ENCODE results near the gene LYL1.
A peak's percentile ranks its signal among the peaks of the same experiment; 100 is the strongest.

Gene LYL1

DNA sequence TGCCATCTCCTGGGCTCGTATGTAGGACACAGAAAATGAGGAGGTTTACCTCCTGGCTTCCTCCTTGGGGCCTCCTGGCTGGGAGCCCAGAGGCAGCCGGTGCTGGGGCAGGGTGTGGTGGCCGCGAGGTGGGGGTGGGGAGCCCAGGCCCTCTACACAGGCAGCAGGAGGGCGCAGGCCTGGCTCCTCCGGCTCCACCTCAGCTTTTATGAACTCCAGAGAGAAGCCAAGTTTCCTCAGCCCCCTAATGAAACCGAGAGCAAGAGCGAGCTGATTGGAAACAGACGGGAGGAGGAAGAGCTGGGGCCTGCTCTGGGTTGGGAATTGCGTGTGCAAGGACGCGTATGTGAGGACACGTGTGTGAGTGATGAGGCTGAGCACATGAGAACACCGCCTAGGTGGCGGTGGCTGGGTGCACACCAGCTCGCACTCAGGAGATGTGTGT is 23.1 kb downstream of the LYL1 start:
- no peak for DNase-seq
- H3K4me1 ChIP-seq: peaks cover 7 to 81% (median 60%) of the 10 kb centered on the region in 4 donors

GRCh38 chr19:13078897-13079541 is 23.6 kb downstream of the LYL1 start:
- Histone ChIP-seq H3K9me3 (no peaks in the 10 kb centered on the region), H3K27ac (peak overlapping the region; percentile 79 to 83), H3K36me3 (peaks cover 15 to 87% (median 15%) of the 10 kb centered on the region in 3 donors), H3K27me3 (no peaks in the 10 kb centered on the region), H3K4me3 (no peak overlapping the region), H3K4me1 (peaks cover 7 to 82% (median 62%) of the 10 kb centered on the region in 4 donors)
- no peak for DNase-seq
- intact Hi-C loops (cut with DNase I; ENCODE audit: low total_unique reads): no loop called here
- TF ChIP-seq CTCF (IDR thresholded peaks at IDR 0.05): no peak

More for the DNA sequence above, 23.1 kb downstream of the LYL1 start:
- no peaks in the 10 kb centered on the region for H3K9me3 ChIP-seq
- H3K36me3 ChIP-seq: peaks cover 9 to 87% (median 14%) of the 10 kb centered on the region in 3 donors
- H3K4me3 ChIP-seq: no peak overlapping the region
- TF ChIP-seq CTCF (IDR thresholded peaks at IDR 0.05): no peak
- no peaks in the 10 kb centered on the region for H3K27me3 ChIP-seq
- peak overlapping the region; percentile 79 to 83 for H3K27ac ChIP-seq
- intact Hi-C loops (cut with DNase I; ENCODE audit: low total_unique reads): no loop called here

DNA sequence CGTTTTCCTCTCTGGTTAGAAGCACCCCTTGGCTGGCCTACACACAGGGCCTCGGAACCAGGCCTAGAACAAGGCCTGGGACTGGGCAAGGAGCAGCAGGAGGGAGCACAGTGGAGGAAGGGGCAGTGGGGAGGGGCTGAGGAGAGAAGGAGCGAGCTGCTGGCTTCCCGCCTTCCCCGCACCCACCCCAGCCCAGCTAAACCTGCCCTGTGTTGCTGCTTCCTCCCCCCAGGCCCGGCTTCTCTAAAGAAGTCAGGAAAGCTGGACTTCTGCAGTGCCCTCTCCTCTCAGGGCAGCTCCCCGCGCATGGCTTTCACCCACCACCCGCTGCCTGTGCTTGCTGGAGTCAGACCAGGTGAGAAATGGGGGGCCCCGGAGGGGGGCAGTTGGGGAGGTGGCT is 24.3 kb downstream of the LYL1 start:
- H3K27me3 ChIP-seq: no peaks in the 10 kb centered on the region
- peaks cover 14 to 87% (median 21%) of the 10 kb centered on the region in 3 donors for H3K36me3 ChIP-seq
- no peaks in the 10 kb centered on the region for H3K9me3 ChIP-seq
- no peak overlapping the region for H3K4me3 ChIP-seq
- H3K4me1 ChIP-seq: peaks cover 7 to 84% (median 64%) of the 10 kb centered on the region in 4 donors
- intact Hi-C loops (cut with DNase I; ENCODE audit: low total_unique reads): no loop called here
- TF ChIP-seq CTCF (IDR thresholded peaks at IDR 0.05): no peak
- H3K27ac ChIP-seq: peak overlapping the region; percentile 79 to 83
- DNase-seq: no peak

DNA sequence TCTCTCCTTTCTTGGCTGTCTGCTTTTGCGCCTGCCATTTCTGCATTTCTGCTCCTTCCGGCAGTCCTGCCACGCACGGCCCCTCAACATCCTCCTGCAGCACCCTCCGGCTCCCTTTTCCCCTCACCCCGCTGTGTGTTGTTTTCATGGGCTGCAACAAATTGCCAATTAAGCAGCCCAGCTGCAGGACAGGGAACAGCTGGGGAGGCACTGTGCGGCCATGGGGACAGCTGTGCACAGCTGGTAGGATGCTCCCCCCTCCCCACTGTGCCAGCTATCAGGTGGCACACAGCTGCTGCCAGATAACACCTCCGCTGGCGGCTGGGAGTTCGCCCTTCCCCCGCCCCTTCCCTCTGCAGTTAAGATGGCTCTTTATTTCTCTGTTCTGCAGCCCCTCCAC is 25.4 kb downstream of the LYL1 start:
- no peak for TF ChIP-seq CTCF (IDR thresholded peaks at IDR 0.05)
- H3K9me3 ChIP-seq: no peaks in the 10 kb centered on the region
- H3K36me3 ChIP-seq: peaks cover 14 to 83% (median 21%) of the 10 kb centered on the region in 3 donors
- DNase-seq: no peak
- peak overlapping the region; percentile 79 to 83 for H3K27ac ChIP-seq
- H3K4me3 ChIP-seq: no peak overlapping the region
- intact Hi-C loops (cut with DNase I; ENCODE audit: low total_unique reads): no loop called here
- no peaks in the 10 kb centered on the region for H3K27me3 ChIP-seq
- peaks cover 7 to 83% (median 57%) of the 10 kb centered on the region in 4 donors for H3K4me1 ChIP-seq

DNA sequence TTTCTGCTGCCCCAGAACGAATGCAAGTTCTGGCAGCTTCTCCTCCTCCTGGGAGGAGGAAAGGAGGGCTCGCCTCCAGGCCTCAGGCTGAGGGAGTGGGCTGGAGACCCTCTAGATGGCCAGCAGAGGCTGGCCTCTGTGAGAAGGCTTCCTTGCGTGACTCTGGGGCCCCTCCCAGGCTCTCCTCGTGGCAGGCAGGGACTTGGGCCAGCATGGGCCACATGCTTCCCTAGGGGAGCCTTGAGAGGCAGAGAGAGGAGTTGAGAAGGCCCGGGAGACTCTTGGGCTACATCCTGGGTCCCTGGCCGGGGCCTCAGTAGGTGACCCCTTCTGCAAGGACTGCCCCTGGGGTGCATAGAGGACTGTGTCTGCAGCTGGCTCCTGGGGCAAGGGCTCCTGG is 25.9 kb downstream of the LYL1 start:
- intact Hi-C loops (cut with DNase I; ENCODE audit: low total_unique reads): no loop called here
- H3K4me1 ChIP-seq: peaks cover 7 to 83% (median 55%) of the 10 kb centered on the region in 4 donors
- peaks cover 14 to 78% (median 21%) of the 10 kb centered on the region in 3 donors for H3K36me3 ChIP-seq
- no peak for DNase-seq
- TF ChIP-seq CTCF (IDR thresholded peaks at IDR 0.05): no peak
- no peaks in the 10 kb centered on the region for H3K27me3 ChIP-seq
- no peaks in the 10 kb centered on the region for H3K9me3 ChIP-seq
- H3K27ac ChIP-seq: peak overlapping the region; percentile 79 to 83
- no peak overlapping the region for H3K4me3 ChIP-seq

Measured in tibial artery (tissue), 4 donors.